ENCODE results near the gene CBLB. TPM values are rescaled to one million over a fixed set of nuclear protein-coding genes. Genes with fewer than 3 reads are reported as not detected.
"Not testable (repeated sequence)": the region's sequence is repeated elsewhere in the genome, so short reads cannot be mapped to it uniquely, and the experiment has no call there.

Gene CBLB
- total and polyA plus RNA-seq, 12 donors = 20.4 to 58.9 (median 33.5) TPM

- Histone ChIP-seq H3K4me3 (no peak overlapping the region), H3K27ac (no peak overlapping the region), H3K4me1 (replicated peaks in 1 of 2) (peaks cover 0 to 14% of the 10 kb centered on the region in 2 donors), H3K36me3 (replicated peaks in 1 of 2) (no peaks in the 10 kb centered on the region), H3K27me3 (no peaks in the 10 kb centered on the region), H3K9me3 (replicated peaks in 1 of 3) (no peaks in the 10 kb centered on the region)
- WGBS, 4 donors = 95 to 100% (median 97%) methylated on average over 1 of the region's 1 CpG
- no peak for DNase-seq
- TF ChIP-seq POLR2A (IDR thresholded peaks at IDR 0.05) (no peak), CTCF (IDR thresholded peaks at IDR 0.05) (no peak)
- intact Hi-C loops (cut with DNase I) = no loop called here
These were observed 137.1 kb downstream of the CBLB start for GRCh38 chr3:105731686-105732085.

- no peaks in the 10 kb centered on the region for H3K27me3 ChIP-seq
- H3K36me3 ChIP-seq (replicated peaks in 1 of 2) = no peaks in the 10 kb centered on the region
- H3K9me3 ChIP-seq (replicated peaks in 1 of 3) = no peaks in the 10 kb centered on the region
- peaks cover 0 to 14% of the 10 kb centered on the region in 2 donors for H3K4me1 ChIP-seq (replicated peaks in 1 of 2)
- intact Hi-C loops (cut with DNase I) = no loop called here
- DNase-seq = no peak
- H3K4me3 ChIP-seq = no peak overlapping the region
- TF ChIP-seq CTCF (IDR thresholded peaks at IDR 0.05) (no peak), POLR2A (IDR thresholded peaks at IDR 0.05) (no peak)
- no peak overlapping the region for H3K27ac ChIP-seq
These were observed 137.9 kb downstream of the CBLB start for GRCh38 chr3:105730801-105731354.

- TF ChIP-seq POLR2A (IDR thresholded peaks at IDR 0.05) (no peak), CTCF (IDR thresholded peaks at IDR 0.05) (no peak)
- DNase-seq = no peak
- Histone ChIP-seq H3K36me3 (replicated peaks in 1 of 2) (no peaks in the 10 kb centered on the region), H3K9me3 (replicated peaks in 1 of 3) (no peaks in the 10 kb centered on the region), H3K4me3 (no peak overlapping the region), H3K4me1 (replicated peaks in 1 of 2) (peaks cover 0 to 14% of the 10 kb centered on the region in 2 donors), H3K27me3 (no peaks in the 10 kb centered on the region), H3K27ac (no peak overlapping the region)
- intact Hi-C loops (cut with DNase I) = no loop called here
- WGBS, 4 donors = 76 to 80% (median 79%) methylated on average over 3 of the region's 3 CpGs
These were observed 139.1 kb downstream of the CBLB start for GRCh38 chr3:105729667-105730066.

- intact Hi-C loops (cut with DNase I) = no loop called here
- WGBS, 4 donors = 62 to 74% (median 73%) methylated on average over 3 of the region's 3 CpGs
- no peaks in the 10 kb centered on the region for H3K27me3 ChIP-seq
- H3K4me1 ChIP-seq (replicated peaks in 1 of 2) = peaks cover 0 to 16% of the 10 kb centered on the region in 2 donors
- no peaks in the 10 kb centered on the region for H3K9me3 ChIP-seq (replicated peaks in 1 of 3)
- H3K4me3 ChIP-seq = no peak overlapping the region
- no peak for DNase-seq
- TF ChIP-seq POLR2A (IDR thresholded peaks at IDR 0.05) = no peak
- TF ChIP-seq CTCF (IDR thresholded peaks at IDR 0.05) = no peak
- H3K27ac ChIP-seq = no peak overlapping the region
- no peaks in the 10 kb centered on the region for H3K36me3 ChIP-seq (replicated peaks in 1 of 2)
These were observed 140.0 kb downstream of the CBLB start for GRCh38 chr3:105728771-105729312.

- H3K27ac ChIP-seq; DNase-seq; H3K36me3 ChIP-seq (replicated peaks in 1 of 2); intact Hi-C loops (cut with DNase I); H3K9me3 ChIP-seq (replicated peaks in 1 of 3); H3K27me3 ChIP-seq; H3K4me3 ChIP-seq: not testable (repeated sequence)
- H3K4me1 ChIP-seq (replicated peaks in 1 of 2) = peaks cover 0 to 19% of the 10 kb centered on the region in 2 donors
- 96 to 99% (median 98%) methylated on average over 3 of the region's 3 CpGs for WGBS, 4 donors
These were observed 141.8 kb downstream of the CBLB start for GRCh38 chr3:105727036-105727435.

Measured in adrenal gland (tissue), 12 donors.